Measurements from ENCODE around the gene COX6B2.
"Not testable (repeated sequence)": the region's sequence is repeated elsewhere in the genome, so short reads cannot be mapped to it uniquely, and the experiment has no call there.

COX6B2 gene

GRCh38 chr19:55341595-55342531 is 12.7 kb downstream of the COX6B2 start:
- no peak for DNase-seq

DNA sequence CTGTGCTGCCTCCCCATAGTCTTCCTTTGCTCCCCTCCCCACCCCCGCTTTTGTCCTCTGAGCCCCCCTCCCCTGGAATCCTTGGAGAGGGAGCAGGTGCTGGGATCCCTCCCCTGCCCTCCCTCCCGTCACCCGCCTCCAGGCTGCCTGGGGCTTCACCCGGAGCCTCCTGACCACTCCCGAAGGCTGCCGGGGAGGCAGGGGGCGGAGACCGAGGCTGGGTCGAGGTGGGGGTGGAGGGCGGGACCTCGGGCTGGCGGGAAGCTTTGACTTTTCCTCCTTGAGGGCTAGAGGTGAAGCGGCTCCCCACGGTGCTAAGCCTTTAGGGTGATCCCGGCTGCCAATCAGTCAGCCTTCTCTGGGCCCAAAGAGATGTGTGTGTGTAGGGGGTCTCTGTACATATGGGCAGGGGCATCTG is 13.3 kb downstream of the COX6B2 start:
- DNase-seq, result peak; percentile 82

- peak; percentile 82 for DNase-seq
Observed at GRCh38 chr19:55340784-55341147, 13.8 kb downstream of the COX6B2 start.

GRCh38 chr19:55339889-55340783 is 14.4 kb downstream of the COX6B2 start:
- no peak for DNase-seq

GRCh38 chr19:55339105-55339888 is 15.2 kb downstream of the COX6B2 start, which contains the start of gene KMT5C:
Gene KMT5C, plus strand, starts transcription at chr19:55339876. Its CDS starts 2,061 bp downstream, at chr19:55341937.
- peak; percentile 100 for DNase-seq

GRCh38 chr19:55336101-55336500 is 18.4 kb downstream of the COX6B2 start:
- DNase-seq, result no peak

- DNase-seq, result no peak
Observed at GRCh38 chr19:55333870-55334269, 20.6 kb downstream of the COX6B2 start.

GRCh38 chr19:55329791-55330190 is 24.7 kb downstream of the COX6B2 start:
- DNase-seq, result not testable (repeated sequence)

- not testable (repeated sequence) for DNase-seq
Observed at GRCh38 chr19:55328774-55329318, 25.7 kb downstream of the COX6B2 start.

GRCh38 chr19:55325172-55325571 is 29.3 kb downstream of the COX6B2 start, which contains the start of gene TMEM150B:
Gene TMEM150B, minus strand, starts transcription at chr19:55325341. Its CDS starts 4,305 bp downstream, at chr19:55321036.
- DNase-seq, result no peak

- no peak for DNase-seq
Observed at GRCh38 chr19:55324662-55325061, 29.9 kb downstream of the COX6B2 start.

DNA sequence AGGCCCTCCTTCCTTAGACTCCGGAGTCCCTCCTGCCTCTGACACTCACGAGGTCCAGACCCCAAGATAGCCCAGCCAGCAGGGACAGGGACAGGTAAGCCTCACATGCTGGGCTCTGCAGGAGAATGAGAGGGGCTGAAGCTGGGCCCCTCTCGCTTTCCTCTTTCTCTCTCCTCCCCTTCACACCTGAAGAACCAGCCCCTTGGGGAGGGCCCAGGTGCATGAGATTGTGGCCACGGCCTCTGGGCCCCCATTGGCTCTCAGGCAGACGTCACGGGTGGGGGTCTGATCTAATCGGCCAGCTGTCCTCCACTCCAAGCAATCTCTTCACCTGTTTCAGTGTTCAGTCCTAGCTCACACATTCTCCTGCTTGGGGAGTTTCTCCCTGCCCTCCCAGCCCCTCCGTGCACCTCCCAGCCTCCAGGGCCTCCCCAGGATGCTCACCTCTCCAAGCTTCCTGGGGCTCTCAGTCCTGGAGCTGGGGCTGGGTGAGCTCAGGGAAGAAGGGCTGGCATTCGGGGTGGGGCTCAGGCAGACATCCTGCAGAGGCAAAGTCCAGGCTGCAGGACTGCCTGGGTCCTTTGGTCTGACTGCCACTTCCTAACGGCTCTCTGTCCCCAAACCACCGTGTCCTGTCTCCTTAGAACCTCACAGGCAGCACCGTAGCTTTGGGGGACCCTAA is 32.2 kb downstream of the COX6B2 start:
- no peak for DNase-seq

GRCh38 chr19:55321466-55322137 is 32.9 kb downstream of the COX6B2 start:
- no peak for DNase-seq

DNA sequence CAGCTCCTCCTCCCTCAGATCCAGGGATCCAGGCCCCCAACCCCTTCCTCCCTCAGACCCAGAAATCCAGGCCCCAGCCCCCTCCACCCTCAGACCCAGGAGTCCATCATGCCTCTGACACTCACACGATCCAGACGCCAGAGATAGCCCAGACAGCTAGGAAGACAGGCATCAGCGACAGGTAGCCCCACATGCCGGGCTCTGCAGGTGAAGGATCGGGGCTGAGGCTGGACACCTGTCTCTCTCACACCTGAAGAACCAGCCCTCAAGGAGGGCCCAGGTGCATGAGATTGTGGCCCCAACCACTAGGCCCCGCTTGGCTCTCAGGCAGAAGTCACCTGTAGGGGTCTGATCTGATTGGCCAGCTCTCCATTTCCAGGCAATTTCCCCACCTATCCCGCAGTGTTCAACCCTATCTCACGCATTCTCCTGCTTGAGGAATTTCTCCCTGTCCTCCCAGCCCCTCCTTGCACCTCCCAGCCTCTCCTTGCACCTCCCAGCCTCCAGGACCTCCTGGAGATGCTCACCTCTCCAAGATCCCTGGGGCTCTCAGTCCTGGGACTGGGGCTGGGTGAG is 33.6 kb downstream of the COX6B2 start:
- DNase-seq, result no peak

DNA sequence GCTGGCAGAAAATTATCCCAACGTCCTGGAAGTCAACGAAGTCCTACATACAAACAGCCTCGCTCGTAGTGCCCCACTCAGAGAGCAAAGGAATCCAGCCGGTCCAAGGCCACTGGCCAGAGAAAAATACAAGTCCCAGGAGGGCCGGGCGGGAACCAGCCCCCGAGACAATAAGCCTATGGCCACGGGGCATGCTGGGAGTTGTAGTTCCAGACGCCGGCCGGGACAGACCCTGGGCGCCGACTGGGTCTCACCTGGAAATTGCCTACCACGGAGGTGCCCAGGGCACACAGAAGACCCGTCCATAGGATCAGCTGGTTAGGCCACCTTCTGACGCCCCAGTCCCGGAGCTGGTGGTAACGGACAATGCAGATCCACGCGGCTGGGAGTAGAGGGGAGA is 34.7 kb downstream of the COX6B2 start:
- no peak for DNase-seq

DNA sequence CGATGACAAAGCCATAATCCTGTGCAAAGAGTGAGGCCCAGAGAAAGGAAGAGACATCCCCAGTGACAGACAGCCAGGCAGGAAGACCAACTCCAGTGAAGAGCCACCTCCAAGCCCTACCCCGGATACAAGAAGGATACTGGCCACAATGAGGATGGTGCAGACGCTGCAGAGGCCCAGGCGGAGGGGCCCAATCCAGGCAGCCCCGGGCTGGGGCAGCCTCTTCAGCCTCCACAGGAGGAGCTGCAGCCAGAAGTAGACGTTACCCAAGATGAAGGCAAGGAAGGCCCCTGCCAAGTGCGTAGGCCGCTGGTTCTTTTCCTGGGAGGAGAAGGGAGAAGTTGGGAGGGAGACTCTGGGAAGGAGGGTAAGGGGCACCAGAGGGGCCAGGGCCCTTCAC is 37.9 kb downstream of the COX6B2 start:
- DNase-seq, result no peak

DNA sequence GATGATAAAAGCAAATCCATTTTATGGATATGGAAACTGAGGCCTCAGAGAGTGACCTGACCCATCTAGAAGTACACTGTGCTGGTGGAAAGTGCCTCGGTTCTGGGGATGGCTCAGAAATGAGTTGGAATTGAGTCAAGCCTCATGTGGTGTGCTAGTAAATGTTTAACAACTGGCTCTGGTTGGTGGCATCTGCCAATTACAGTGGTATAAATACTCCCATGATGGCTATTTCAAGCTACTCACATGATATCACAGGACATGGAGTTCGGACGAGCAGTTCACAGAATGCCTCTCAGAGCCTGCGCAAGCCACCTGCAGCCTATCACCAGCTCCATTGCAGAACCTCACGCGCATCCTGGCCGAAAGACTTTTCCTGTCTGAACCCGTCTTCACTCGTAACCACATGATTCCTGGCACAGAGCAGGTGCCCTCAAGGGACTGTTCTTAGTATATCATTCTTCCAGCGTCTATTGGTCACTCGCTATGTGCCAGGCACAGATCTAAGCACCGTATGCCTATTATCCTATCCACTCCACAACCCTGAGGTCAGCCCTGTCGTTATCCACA is 38.5 kb downstream of the COX6B2 start:
- no peak for DNase-seq

GRCh38 chr19:55314396-55314795 is 40.1 kb downstream of the COX6B2 start:
- no peak for DNase-seq

DNA sequence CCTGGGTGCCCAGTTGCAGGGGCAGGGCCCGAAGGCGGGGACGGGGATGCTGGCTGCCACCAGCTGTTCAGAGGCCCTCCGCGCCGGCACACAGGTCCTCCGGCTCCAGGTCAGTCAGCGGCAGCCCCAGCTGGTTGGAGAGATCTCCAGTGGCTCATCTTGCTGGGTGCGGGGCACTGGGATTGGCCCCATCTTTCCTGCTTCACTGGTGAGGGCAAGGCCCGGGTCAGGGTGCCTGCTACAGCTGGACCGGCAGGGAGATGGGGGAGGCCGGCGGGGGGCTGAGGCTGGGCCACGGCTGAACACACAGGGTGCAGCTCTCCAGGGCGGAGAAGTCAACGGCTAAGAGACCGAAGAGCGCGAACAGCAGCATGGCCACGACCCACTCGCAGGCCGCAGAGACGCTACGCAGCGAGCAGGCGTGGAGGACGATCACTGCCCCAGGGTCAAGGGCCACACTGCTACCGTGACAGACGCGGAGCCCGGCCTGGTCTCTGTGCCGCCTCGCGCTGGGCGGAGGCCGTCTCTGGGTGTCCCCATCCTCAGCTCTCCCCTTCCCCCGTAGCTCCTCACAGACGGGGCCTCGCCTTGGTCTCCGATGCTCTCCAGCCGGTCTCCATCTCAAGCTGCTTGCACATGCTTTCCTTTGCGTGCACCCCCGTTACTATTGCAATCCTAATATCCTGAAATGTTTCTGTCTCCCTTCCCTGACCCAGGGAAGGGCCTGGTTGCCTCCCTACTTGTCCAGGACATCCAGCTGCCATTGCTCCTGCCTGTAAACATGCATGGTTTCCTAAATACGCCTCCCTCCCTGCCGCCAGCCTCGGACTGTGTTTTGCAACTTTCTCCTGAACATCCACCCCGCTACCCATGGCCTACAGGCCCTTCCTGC is 41.7 kb downstream of the COX6B2 start:
- no peak for DNase-seq
